SU-DHL-6 (cell line): Measurements from ENCODE around the gene FASTKD3.

ENCODE experiments used
- H2AFZ ChIP-seq: fragments of 200-600 bp; sonication (generic); 2 replicates; pipeline ENCODE4 v1.6.1; 2014; ENCODE audit warnings: low read depth, mild to moderate bottlenecking, moderate library complexity, mixed read lengths, antibody characterized with exemption, low read length; ENCODE audit not compliant: severe bottlenecking
- H3F3A ChIP-seq: fragments of 200-600 bp; shearing (Covaris generic); 2 replicates; pipeline ENCODE4 v1.6.0; 2016; ENCODE audit warnings: antibody characterized with exemption, mild to moderate bottlenecking; ENCODE audit not compliant: insufficient read depth
- H3K27ac ChIP-seq: fragments of 200-600 bp; sonication (generic); 2 replicates; pipeline ENCODE4 v1.5.1; 2016; ENCODE audit warnings: low read depth, mild to moderate bottlenecking, low read length, moderate library complexity, mixed read lengths
- H3K27me3 ChIP-seq: fragments of 200-600 bp; sonication (generic), shearing (Covaris generic); 2 replicates; pipeline ENCODE4 v1.6.0; 2014; ENCODE audit warnings: mild to moderate bottlenecking, low read length
- H3K36me3 ChIP-seq: fragments of 200-600 bp; sonication (generic); 2 replicates; pipeline ENCODE4 v1.6.1; 2014; ENCODE audit warnings: mild to moderate bottlenecking, low read length, mixed read lengths
- H3K4me2 ChIP-seq: fragments of 300-600, 200-600 bp; shearing (Covaris generic), sonication (generic); 2 replicates; pipeline ENCODE4 v1.6.0; 2014; ENCODE audit warnings: low read length, low read depth, mild to moderate bottlenecking; ENCODE audit not compliant: poor library complexity, severe bottlenecking
- H3K4me3 ChIP-seq: fragments of 200-600 bp; sonication (generic); 2 replicates; pipeline ENCODE4 v1.5.1; 2014; ENCODE audit warnings: antibody characterized with exemption, low read length, mild to moderate bottlenecking, mixed read lengths; ENCODE audit not compliant: insufficient read depth, poor library complexity, severe bottlenecking
- H3K79me2 ChIP-seq: fragments of 200-600 bp; sonication (generic); 2 replicates; pipeline ENCODE4 v1.6.1; 2014; ENCODE audit warnings: mild to moderate bottlenecking, low read length, moderate library complexity; ENCODE audit not compliant: insufficient read depth
- H3K9ac ChIP-seq: fragments of 200-600 bp; sonication (generic); 2 replicates; pipeline ENCODE4 v1.7.0; 2014; ENCODE audit warnings: mild to moderate bottlenecking, low read length
- H3K9me2 ChIP-seq: fragments of 200-600 bp; sonication (generic); replicated peaks from 2 replicates; pipeline ENCODE4 v1.6.1; 2014; ENCODE audit warnings: low read length; ENCODE audit not compliant: insufficient read depth
- H3K9me3 ChIP-seq: fragments of 200-600 bp; sonication (generic); 2 replicates; pipeline ENCODE4 v1.6.1; 2014; ENCODE audit warnings: low read length, mixed read lengths; ENCODE audit not compliant: insufficient read depth
- H4K20me1 ChIP-seq: fragments of 200-600 bp; sonication (generic); 2 replicates; pipeline ENCODE4 v1.6.1; 2014; ENCODE audit warnings: low read depth, mild to moderate bottlenecking, antibody characterized with exemption, low read length, moderate library complexity, mixed read lengths
- CTCF ChIP-seq: fragments of 200-600 bp; sonication (generic); IDR thresholded peaks from one replicate; pipeline ENCODE4 v1.5.1; 2017; ENCODE audit warnings: antibody characterized with exemption, mild to moderate bottlenecking, low read length, moderate library complexity; ENCODE audit not compliant: insufficient read depth, poor library complexity, severe bottlenecking
- EZH2phosphoT487 ChIP-seq: fragments of 200-600 bp; sonication (generic), shearing (Covaris generic); conservative IDR thresholded peaks from 2 replicates; pipeline ENCODE4 v1.6.1; 2018; ENCODE audit warnings: mild to moderate bottlenecking, antibody characterized with exemption, low read length, moderate library complexity, mixed read lengths

The FASTKD3 gene

GRCh38 chr5:7875151-7875550 lies 6.3 kb upstream of the FASTKD3 start:
- Histone ChIP-seq H3F3A (no peaks in the 10 kb centered on the region), H3K4me3 (no peak overlapping the region), H3K4me2 (no peak overlapping the region), H4K20me1 (peaks cover 13% of the 10 kb centered on the region; the same call in 1 of the 2 replicates), H3K27me3 (no peaks in the 10 kb centered on the region), H3K9ac (no peak overlapping the region), H3K36me3 (peaks cover 58% of the 10 kb centered on the region), H3K27ac (no peak overlapping the region), H2AFZ (no peak overlapping the region), H3K9me3 (no peaks in the 10 kb centered on the region), H3K9me2 (no peaks in the 10 kb centered on the region), H3K79me2 (peaks cover 65% of the 10 kb centered on the region)
- TF ChIP-seq EZH2phosphoT487 (no peak), CTCF (no peak)

GRCh38 chr5:7874639-7875038 lies 5.8 kb upstream of the FASTKD3 start:
- H3K79me2 ChIP-seq = peaks cover 70% of the 10 kb centered on the region
- peaks cover 56% of the 10 kb centered on the region for H3K36me3 ChIP-seq
- no peak overlapping the region for H2AFZ ChIP-seq

GRCh38 chr5:7873216-7873615 lies 4.4 kb upstream of the FASTKD3 start:
- peaks cover 81% of the 10 kb centered on the region for H3K79me2 ChIP-seq
- H3K9me3 ChIP-seq = no peaks in the 10 kb centered on the region
- no peak overlapping the region for H3K4me3 ChIP-seq
- peaks cover 43% of the 10 kb centered on the region for H3K36me3 ChIP-seq
- H3K9ac ChIP-seq = no peak overlapping the region
- H3K9me2 ChIP-seq = no peaks in the 10 kb centered on the region
- H3F3A ChIP-seq = no peaks in the 10 kb centered on the region
- TF ChIP-seq EZH2phosphoT487 = no peak
- TF ChIP-seq CTCF = no peak
- peaks cover 10% of the 10 kb centered on the region; the same call in 1 of the 2 replicates for H4K20me1 ChIP-seq
- no peak overlapping the region for H3K27ac ChIP-seq
- H3K27me3 ChIP-seq = no peaks in the 10 kb centered on the region
- H3K4me2 ChIP-seq = no peak overlapping the region
- H2AFZ ChIP-seq = no peak overlapping the region

More at GRCh38 chr5:7874639-7875038, 5.8 kb upstream of the FASTKD3 start:
- no peaks in the 10 kb centered on the region for H3K9me2 ChIP-seq
- no peak overlapping the region for H3K4me3 ChIP-seq
- no peak overlapping the region for H3K9ac ChIP-seq
- TF ChIP-seq EZH2phosphoT487 = no peak
- no peak for TF ChIP-seq CTCF
- no peak overlapping the region for H3K4me2 ChIP-seq
- H3K9me3 ChIP-seq = no peaks in the 10 kb centered on the region
- H3K27ac ChIP-seq = no peak overlapping the region
- H4K20me1 ChIP-seq = peaks cover 16% of the 10 kb centered on the region; the same call in 1 of the 2 replicates
- H3F3A ChIP-seq = no peaks in the 10 kb centered on the region
- H3K27me3 ChIP-seq = no peaks in the 10 kb centered on the region
